HL-60/S4 treated with retinoic acid at 250 ng/mL for 4 days and 3 days (cell line): ENCODE data around the gene LRRC32.

Experiments
- in situ Hi-C: fragments of 300-500 bp; cut with MboI; formaldehyde crosslinking; loops from 2 replicates; pipeline ENCODE4 v1.7.0; 2022; ENCODE audit warnings: low sequenced_read_pairs

The LRRC32 gene

GRCh38 chr11:76670485-76671236 lies at the start of gene LRRC32:
Gene LRRC32, minus strand, starts transcription at chr11:76670747. Its CDS starts 4,793 bp downstream, at chr11:76665954.
- in situ Hi-C loops, result no loop called here

GRCh38 chr11:76719686-76720085 lies 49.1 kb upstream of the LRRC32 start:
- in situ Hi-C loops, result no loop called here

- in situ Hi-C loops, result no loop called here
Observed at GRCh38 chr11:76719281-76719680, 48.7 kb upstream of the LRRC32 start.

- in situ Hi-C loops, result no loop called here
Observed at GRCh38 chr11:76717816-76718215, 47.3 kb upstream of the LRRC32 start.

GRCh38 chr11:76717369-76717768 lies 46.8 kb upstream of the LRRC32 start:
- in situ Hi-C loops, result no loop called here

- in situ Hi-C loops, result no loop called here
Observed at GRCh38 chr11:76716268-76716667, 45.7 kb upstream of the LRRC32 start.

- in situ Hi-C loops, result no loop called here
Observed at GRCh38 chr11:76714493-76714892, 43.9 kb upstream of the LRRC32 start.

- in situ Hi-C loops, result no loop called here
Observed at GRCh38 chr11:76713499-76713898, 43.0 kb upstream of the LRRC32 start.

- in situ Hi-C loops, result no loop called here
Observed at GRCh38 chr11:76712125-76712524, 41.6 kb upstream of the LRRC32 start.

- in situ Hi-C loops, result no loop called here
Observed at GRCh38 chr11:76709756-76710155, 39.2 kb upstream of the LRRC32 start.

- in situ Hi-C loops, result no loop called here
Observed at GRCh38 chr11:76708972-76709660, 38.6 kb upstream of the LRRC32 start.

GRCh38 chr11:76707293-76707825 lies 36.8 kb upstream of the LRRC32 start:
- in situ Hi-C loops, result no loop called here

GRCh38 chr11:76706667-76707066 lies 36.1 kb upstream of the LRRC32 start:
- in situ Hi-C loops, result no loop called here

GRCh38 chr11:76705826-76706225 lies 35.3 kb upstream of the LRRC32 start:
- in situ Hi-C loops, result no loop called here

- in situ Hi-C loops, result no loop called here
Observed at GRCh38 chr11:76704171-76704948, 33.8 kb upstream of the LRRC32 start.

- in situ Hi-C loops, result no loop called here
Observed at GRCh38 chr11:76703707-76704106, 33.2 kb upstream of the LRRC32 start.

- in situ Hi-C loops, result no loop called here
Observed at GRCh38 chr11:76702336-76703128, 32.0 kb upstream of the LRRC32 start.

- in situ Hi-C loops, result no loop called here
Observed at GRCh38 chr11:76701294-76702040, 30.9 kb upstream of the LRRC32 start.

GRCh38 chr11:76700177-76701100 lies 29.9 kb upstream of the LRRC32 start:
- in situ Hi-C loops, result no loop called here
